A549 (cell line): Measurements from ENCODE around the gene TMEM107. TPM values are rescaled to one million over a fixed set of nuclear protein-coding genes. Genes with fewer than 3 reads are reported as not detected.

Experiments used
- ATAC-seq, 2 experiments: fragments of 200-7000 bp in 1 of 2; fragments of >200 bp in 1 of 2; cut with Nextera tagmentation in 1 of 2; cut with Tn5 transposase in 1 of 2; 3 replicates each; pipeline versions ENCODE4 v1.8.0 to v1.9.1; 2018 to 2020; ENCODE audit warnings: mild to moderate bottlenecking in 1 of 2, moderate library complexity in 1 of 2
- CTCF ChIA-PET: fragments of 300-600 bp; sonication (Branson Sonifier 250); formaldehyde crosslinking; extraction: SDS; loops from one replicate; lab custom pipeline; 2021; ENCODE audit warnings: antibody characterized with exemption, inconsistent platforms; lab: Yijun Ruan, JAX
- POLR2A ChIA-PET: fragments of 350-600 bp; formaldehyde crosslinking; extraction: SDS; loops from one replicate; lab custom pipeline; 2021; ENCODE audit warnings: antibody characterized with exemption, inconsistent platforms; lab: Yijun Ruan, JAX
- DNase-seq, 2 experiments: peaks; one replicate each; pipeline versions ENCODE4 v3.0.0 to v3.0.0-alpha.2; 2011 to 2016; ENCODE audit warnings: low read depth in 1 of 2, low spot score in 1 of 2
- FAIRE-seq: peaks from 2 replicates; lab custom pipeline; 2011; peaks lifted over from hg19 to GRCh38; lab: Jason Lieb, UNC
- H3K27ac ChIP-seq, 2 experiments: fragments of >200 bp; sonication (Bioruptor Twin); formaldehyde crosslinking; 3 replicates each; pipeline ENCODE4 v1.5.1; 2016 to 2017
- H3K4me1 ChIP-seq: fragments of >200 bp; sonication (Bioruptor Twin); formaldehyde crosslinking; 3 replicates; pipeline ENCODE4 v1.6.1; 2016
- H3K4me2 ChIP-seq: fragments of >200 bp; sonication (Bioruptor Twin); formaldehyde crosslinking; 3 replicates; pipeline ENCODE4 v1.6.1; 2016
- H3K4me3 ChIP-seq: fragments of >200 bp; sonication (Bioruptor Twin); formaldehyde crosslinking; 3 replicates; pipeline ENCODE4 v1.5.1; 2016
- H3K9me3 ChIP-seq: fragments of >200 bp; sonication (Bioruptor Twin); formaldehyde crosslinking; 3 replicates; pipeline ENCODE4 v1.6.1; 2016
- CEBPB ChIP-seq, 2 experiments: fragments of >200 bp in 1 of 2; sonication (Bioruptor Twin) in 1 of 2; formaldehyde crosslinking in 1 of 2; IDR thresholded peaks; 2 replicates each; pipeline ENCODE4 v1.6.1; 2012 to 2016
- CHD4 ChIP-seq: fragments of 200-600 bp; sonication (generic); IDR thresholded peaks from 2 replicates; pipeline ENCODE4 v1.6.1; 2016; ENCODE audit warnings: antibody characterized with exemption, mild to moderate bottlenecking, borderline replicate concordance
- EHF ChIP-seq: fragments of 250-450 bp; sonication (Bioruptor Pico); IDR thresholded peaks from 2 replicates; pipeline ENCODE4 v1.5.0; 2020; ENCODE audit warnings: mild to moderate bottlenecking
- FOXS1 ChIP-seq: fragments of 250-450 bp; sonication (Bioruptor Pico); IDR thresholded peaks from 2 replicates; pipeline ENCODE4 v1.5.0; 2020; ENCODE audit warnings: mild to moderate bottlenecking, moderate library complexity
- GATA3 ChIP-seq: IDR thresholded peaks from 2 replicates; pipeline ENCODE4 v1.6.1; 2012; ENCODE audit warnings: borderline replicate concordance
- HOXB13 ChIP-seq: fragments of 250-450 bp; sonication (Bioruptor Pico); IDR thresholded peaks from 2 replicates; pipeline ENCODE4 v1.5.0; 2020; ENCODE audit warnings: low read depth, mild to moderate bottlenecking, moderate library complexity
- HOXB5 ChIP-seq: fragments of 250-450 bp; sonication (Bioruptor Pico); IDR thresholded peaks from 2 replicates; pipeline ENCODE4 v1.5.0; 2020; ENCODE audit warnings: mild to moderate bottlenecking, moderate library complexity
- JUN ChIP-seq, 2 experiments: fragments of >200 bp; sonication (Bioruptor Twin); formaldehyde crosslinking; IDR thresholded peaks; 2 replicates in 1 of 2; 3 replicates in 1 of 2; pipeline ENCODE4 v1.6.1; 2016 to 2017
- NFE2L2 ChIP-seq: fragments of 150-350 bp; conservative IDR thresholded peaks from 2 replicates; pipeline ENCODE4 v1.6.1; 2014; ENCODE audit warnings: low read length
- NPAS2 ChIP-seq: fragments of 250-450 bp; sonication (Bioruptor Pico); IDR thresholded peaks from 2 replicates; pipeline ENCODE4 v1.8.0; 2022; ENCODE audit warnings: mild to moderate bottlenecking, moderate library complexity, borderline replicate concordance
- NR3C1 ChIP-seq: fragments of >200 bp; sonication (Bioruptor Twin); formaldehyde crosslinking; IDR thresholded peaks from 3 replicates; pipeline ENCODE4 v1.6.1; 2017
- PHF8 ChIP-seq: fragments of 200-600 bp; sonication (generic); IDR thresholded peaks from 2 replicates; pipeline ENCODE4 v1.6.1; 2016; ENCODE audit warnings: low read depth, mild to moderate bottlenecking, antibody characterized with exemption, moderate library complexity, borderline replicate concordance
- POLR2A ChIP-seq: IDR thresholded peaks from 2 replicates; pipeline ENCODE4 v1.6.1; 2012; ENCODE audit warnings: mild to moderate bottlenecking, low read length
- POLR2AphosphoS2 ChIP-seq: conservative IDR thresholded peaks from 2 replicates; pipeline ENCODE4 v1.6.1; 2012; ENCODE audit warnings: low read length, improper control_type of control experiment, inconsistent platforms
- RAD21 ChIP-seq, 2 experiments: fragments of >200 bp in 1 of 2; sonication (Bioruptor Twin) in 1 of 2; formaldehyde crosslinking in 1 of 2; IDR thresholded peaks in 1 of 2; conservative IDR thresholded peaks in 1 of 2; 2 replicates in 1 of 2; 3 replicates in 1 of 2; pipeline ENCODE4 v1.6.1; 2012 to 2018; ENCODE audit warnings: inconsistent platforms in 1 of 2
- RFX5 ChIP-seq: fragments of 450-650 bp; IDR thresholded peaks from 2 replicates; pipeline ENCODE4 v1.7.1; 2014; ENCODE audit warnings: antibody characterized with exemption, mild to moderate bottlenecking, moderate library complexity
- SREBF2 ChIP-seq: fragments of 450-650 bp; IDR thresholded peaks from 2 replicates; pipeline ENCODE4 v1.6.1; 2014; ENCODE audit warnings: mild to moderate bottlenecking, moderate library complexity
- ZSCAN20 ChIP-seq: fragments of 250-450 bp; sonication (Bioruptor Pico); IDR thresholded peaks from 2 replicates; pipeline ENCODE4 v1.8.0; 2022; ENCODE audit warnings: mild to moderate bottlenecking, moderate library complexity
- WGBS: methylation state at CpG from one replicate; pipeline ENCODE4 v1.1.6; 2017; ENCODE audit errors: missing lambda C conversion rate; 5-methylcytosine and 5-hydroxymethylcytosine counted together
- polyA plus RNA-seq, 4 experiments: library from polyadenylated mRNA; depleted of rRNA in 3 of 4; stranded (reverse); fragments of >200 nt; fragmentation: RNase III in 1 of 4; extraction: RNeasy Plus Mini Kit Qiagen cat#74134 plus additional on column Dnase treatment in 1 of 4; gene quantifications; 2 replicates in 3 of 4; 3 replicates in 1 of 4; pipeline ENCODE4 v1.2.3, GENCODE V29; 2011 to 2017
- TF ChIP-seq, protein P1 (sequence below): fragments of 450-650 bp; IDR thresholded peaks from 2 replicates; pipeline ENCODE4 v1.6.1; 2014; ENCODE audit warnings: antibody characterized with exemption
- TF ChIP-seq, protein P2 (sequence below): fragments of >200 bp; sonication (Bioruptor Twin); formaldehyde crosslinking; IDR thresholded peaks from 3 replicates; pipeline ENCODE4 v1.6.1; 2016
- TF ChIP-seq, protein P3 (sequence below): fragments of 200-600 bp; sonication (generic); IDR thresholded peaks from 2 replicates; pipeline ENCODE4 v1.6.1; 2016; ENCODE audit warnings: antibody characterized with exemption, mild to moderate bottlenecking, moderate library complexity
- TF ChIP-seq, protein P4 (sequence below): fragments of 150-350 bp; IDR thresholded peaks from 2 replicates; pipeline ENCODE4 v1.6.1; 2014; ENCODE audit warnings: low read depth, mild to moderate bottlenecking, low read length
- TF ChIP-seq, protein P5 (sequence below): IDR thresholded peaks from 2 replicates; pipeline ENCODE4 v1.6.1; 2012; ENCODE audit warnings: low read depth, borderline replicate concordance
- TF ChIP-seq, protein P6 (sequence below): IDR thresholded peaks from 2 replicates; pipeline ENCODE4 v1.6.1; 2012

Gene TMEM107
- polyA plus RNA-seq, 2 of the 4 experiments (the other 2 are of a cell fraction): 17.0 to 22.8 TPM

DNA sequence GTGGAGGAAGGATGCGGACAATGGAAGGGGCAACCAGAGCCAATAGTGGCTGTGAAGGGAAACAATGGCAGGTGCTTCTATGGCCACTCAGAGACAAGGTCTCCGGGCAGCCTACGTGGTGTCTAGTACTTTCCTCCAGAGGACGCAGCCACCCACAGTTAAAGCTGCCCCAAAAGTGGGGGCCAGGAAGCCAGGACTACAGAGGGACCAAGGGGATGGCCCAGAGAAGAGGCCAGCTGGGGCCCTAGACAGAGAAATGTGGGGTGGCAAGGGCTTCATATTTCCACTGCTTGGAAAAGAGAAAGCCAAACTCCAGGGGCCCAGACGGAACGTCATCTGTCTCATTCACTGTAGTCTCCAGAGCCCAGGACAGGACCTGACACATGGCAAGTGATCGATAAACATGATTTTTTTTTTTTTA is 23.1 kb downstream of the TMEM107 start:
- ATAC-seq (no peak), FAIRE-seq (no peak), DNase-seq (no peak)
- 80% methylated on average over 7 of the region's 7 CpGs for WGBS
- peaks cover 46% of the 10 kb centered on the region for H3K4me1 ChIP-seq
- no peaks in the 10 kb centered on the region for H3K9me3 ChIP-seq
- POLR2A ChIA-PET: interaction anchor here (0.9 to 1.6 kb wide), 2 partner anchors 33 to 70 kb away, joined by 3 to 5 read pairs; no protein-coding TSS in a partner anchor
- H3K27ac ChIP-seq: peak overlapping the region; percentile 89 to 93
- H3K4me3 ChIP-seq: no peak overlapping the region; the same call in 2 of the 3 replicates
- CTCF ChIA-PET: interaction anchor here (0.7 to 19.5 kb wide), 7 partner anchors 14 to 148 kb away, joined by 3 to 601 read pairs (median 4); no protein-coding TSS in a partner anchor
- TF ChIP-seq, protein P1, sequence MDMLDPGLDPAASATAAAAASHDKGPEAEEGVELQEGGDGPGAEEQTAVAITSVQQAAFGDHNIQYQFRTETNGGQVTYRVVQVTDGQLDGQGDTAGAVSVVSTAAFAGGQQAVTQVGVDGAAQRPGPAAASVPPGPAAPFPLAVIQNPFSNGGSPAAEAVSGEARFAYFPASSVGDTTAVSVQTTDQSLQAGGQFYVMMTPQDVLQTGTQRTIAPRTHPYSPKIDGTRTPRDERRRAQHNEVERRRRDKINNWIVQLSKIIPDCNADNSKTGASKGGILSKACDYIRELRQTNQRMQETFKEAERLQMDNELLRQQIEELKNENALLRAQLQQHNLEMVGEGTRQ: no peak
- TF ChIP-seq GATA3 (no peak), NR3C1 (no peak), POLR2AphosphoS2 (no peak), RAD21 (conservative IDR thresholded peaks at IDR 0.05 in 1 of 2, IDR thresholded peaks at IDR 0.05 in 1 of 2) (no peak), CHD4 (no peak)
- TF ChIP-seq, protein P2, sequence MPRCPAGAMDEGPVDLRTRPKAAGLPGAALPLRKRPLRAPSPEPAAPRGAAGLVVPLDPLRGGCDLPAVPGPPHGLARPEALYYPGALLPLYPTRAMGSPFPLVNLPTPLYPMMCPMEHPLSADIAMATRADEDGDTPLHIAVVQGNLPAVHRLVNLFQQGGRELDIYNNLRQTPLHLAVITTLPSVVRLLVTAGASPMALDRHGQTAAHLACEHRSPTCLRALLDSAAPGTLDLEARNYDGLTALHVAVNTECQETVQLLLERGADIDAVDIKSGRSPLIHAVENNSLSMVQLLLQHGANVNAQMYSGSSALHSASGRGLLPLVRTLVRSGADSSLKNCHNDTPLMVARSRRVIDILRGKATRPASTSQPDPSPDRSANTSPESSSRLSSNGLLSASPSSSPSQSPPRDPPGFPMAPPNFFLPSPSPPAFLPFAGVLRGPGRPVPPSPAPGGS: no peak
- H3K4me2 ChIP-seq: peak overlapping the region; percentile 78

DNA sequence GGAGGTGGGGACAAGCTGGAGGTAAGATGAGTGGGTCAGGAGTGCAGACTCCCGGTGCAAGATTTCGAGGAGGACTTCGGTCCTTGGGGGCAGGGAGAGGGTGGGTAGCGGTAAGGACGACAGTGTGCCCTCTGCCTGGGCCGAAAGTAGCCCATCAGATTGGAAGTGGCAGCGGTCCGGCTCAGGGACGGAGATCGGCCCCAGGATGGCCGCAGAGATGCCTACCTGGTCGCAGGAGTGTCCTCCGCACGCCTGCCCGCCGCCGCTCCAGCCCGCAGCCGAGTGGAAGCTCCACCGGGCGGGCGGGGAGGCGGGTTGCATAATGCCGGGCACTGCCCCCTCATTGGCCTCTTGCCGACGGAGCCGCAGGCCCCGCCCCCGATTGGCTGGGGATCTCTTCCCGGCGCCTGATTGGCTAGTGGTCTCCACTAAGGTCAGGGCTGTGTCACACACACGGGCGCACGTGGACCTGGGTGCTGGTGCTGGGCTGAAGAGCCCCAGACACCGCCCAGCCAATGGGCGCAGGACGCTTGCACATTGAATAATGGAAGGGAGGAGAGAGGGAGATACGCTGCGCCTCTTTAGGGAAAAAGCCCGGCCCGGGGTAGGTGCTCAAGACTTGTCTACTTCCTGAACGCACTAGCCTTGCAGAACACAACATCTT is 23.9 kb downstream of the TMEM107 start, which contains the start of gene PER1:
Gene PER1, minus strand, starts transcription at position 293 of the 664 bp plus-strand sequence. CDS start 1,698 bp downstream, outside the sequence.
- CTCF ChIA-PET: interaction anchor here (5.3 to 26.5 kb wide), 3 partner anchors 1 to 32 kb away, joined by 27 to 601 read pairs (median 601); partner anchors contain the start of genes PER1 and VAMP2
- WGBS: 12% methylated on average over 34 of the region's 42 CpGs
- peaks cover 46% of the 10 kb centered on the region for H3K4me1 ChIP-seq
- TF ChIP-seq EHF (peak; percentile 60; the same call in 1 of the 2 replicates), PHF8 (peak; percentile 39; the same call in 1 of the 2 replicates), POLR2A (peak; percentile 37; the same call in 1 of the 2 replicates), RFX5 (peak; percentile 80), NPAS2 (CRISPR knock-in tag) (peak; percentile 93), SREBF2 (no peak), ZSCAN20 (CRISPR knock-in tag) (no peak), HOXB13 (CRISPR knock-in tag) (peak; percentile 92), JUN (IDR thresholded peaks at IDR 0.05) (peak in 1 of 2 experiments; percentile 61; a peak in 1 of 5 replicates), FOXS1 (CRISPR knock-in tag) (no peak), CEBPB (IDR thresholded peaks at IDR 0.05) (peak; percentile 94 to 96), NFE2L2 (no peak), HOXB5 (CRISPR knock-in tag) (peak; percentile 46; the same call in 1 of the 2 replicates)
- TF ChIP-seq, protein P3, sequence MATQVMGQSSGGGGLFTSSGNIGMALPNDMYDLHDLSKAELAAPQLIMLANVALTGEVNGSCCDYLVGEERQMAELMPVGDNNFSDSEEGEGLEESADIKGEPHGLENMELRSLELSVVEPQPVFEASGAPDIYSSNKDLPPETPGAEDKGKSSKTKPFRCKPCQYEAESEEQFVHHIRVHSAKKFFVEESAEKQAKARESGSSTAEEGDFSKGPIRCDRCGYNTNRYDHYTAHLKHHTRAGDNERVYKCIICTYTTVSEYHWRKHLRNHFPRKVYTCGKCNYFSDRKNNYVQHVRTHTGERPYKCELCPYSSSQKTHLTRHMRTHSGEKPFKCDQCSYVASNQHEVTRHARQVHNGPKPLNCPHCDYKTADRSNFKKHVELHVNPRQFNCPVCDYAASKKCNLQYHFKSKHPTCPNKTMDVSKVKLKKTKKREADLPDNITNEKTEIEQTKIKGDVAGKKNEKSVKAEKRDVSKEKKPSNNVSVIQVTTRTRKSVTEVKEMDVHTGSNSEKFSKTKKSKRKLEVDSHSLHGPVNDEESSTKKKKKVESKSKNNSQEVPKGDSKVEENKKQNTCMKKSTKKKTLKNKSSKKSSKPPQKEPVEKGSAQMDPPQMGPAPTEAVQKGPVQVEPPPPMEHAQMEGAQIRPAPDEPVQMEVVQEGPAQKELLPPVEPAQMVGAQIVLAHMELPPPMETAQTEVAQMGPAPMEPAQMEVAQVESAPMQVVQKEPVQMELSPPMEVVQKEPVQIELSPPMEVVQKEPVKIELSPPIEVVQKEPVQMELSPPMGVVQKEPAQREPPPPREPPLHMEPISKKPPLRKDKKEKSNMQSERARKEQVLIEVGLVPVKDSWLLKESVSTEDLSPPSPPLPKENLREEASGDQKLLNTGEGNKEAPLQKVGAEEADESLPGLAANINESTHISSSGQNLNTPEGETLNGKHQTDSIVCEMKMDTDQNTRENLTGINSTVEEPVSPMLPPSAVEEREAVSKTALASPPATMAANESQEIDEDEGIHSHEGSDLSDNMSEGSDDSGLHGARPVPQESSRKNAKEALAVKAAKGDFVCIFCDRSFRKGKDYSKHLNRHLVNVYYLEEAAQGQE: peak; percentile 31; the same call in 1 of the 2 replicates
- TF ChIP-seq, protein P1: peak; percentile 72
- TF ChIP-seq, protein P4, sequence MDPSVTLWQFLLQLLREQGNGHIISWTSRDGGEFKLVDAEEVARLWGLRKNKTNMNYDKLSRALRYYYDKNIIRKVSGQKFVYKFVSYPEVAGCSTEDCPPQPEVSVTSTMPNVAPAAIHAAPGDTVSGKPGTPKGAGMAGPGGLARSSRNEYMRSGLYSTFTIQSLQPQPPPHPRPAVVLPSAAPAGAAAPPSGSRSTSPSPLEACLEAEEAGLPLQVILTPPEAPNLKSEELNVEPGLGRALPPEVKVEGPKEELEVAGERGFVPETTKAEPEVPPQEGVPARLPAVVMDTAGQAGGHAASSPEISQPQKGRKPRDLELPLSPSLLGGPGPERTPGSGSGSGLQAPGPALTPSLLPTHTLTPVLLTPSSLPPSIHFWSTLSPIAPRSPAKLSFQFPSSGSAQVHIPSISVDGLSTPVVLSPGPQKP: no peak
- TF ChIP-seq, protein P2: 0 out of 3 replicates have a peak, but pooled peaks have one; percentile 25
- TF ChIP-seq, protein P5, sequence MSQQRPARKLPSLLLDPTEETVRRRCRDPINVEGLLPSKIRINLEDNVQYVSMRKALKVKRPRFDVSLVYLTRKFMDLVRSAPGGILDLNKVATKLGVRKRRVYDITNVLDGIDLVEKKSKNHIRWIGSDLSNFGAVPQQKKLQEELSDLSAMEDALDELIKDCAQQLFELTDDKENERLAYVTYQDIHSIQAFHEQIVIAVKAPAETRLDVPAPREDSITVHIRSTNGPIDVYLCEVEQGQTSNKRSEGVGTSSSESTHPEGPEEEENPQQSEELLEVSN: peak; percentile 84
- TF ChIP-seq, protein P6, sequence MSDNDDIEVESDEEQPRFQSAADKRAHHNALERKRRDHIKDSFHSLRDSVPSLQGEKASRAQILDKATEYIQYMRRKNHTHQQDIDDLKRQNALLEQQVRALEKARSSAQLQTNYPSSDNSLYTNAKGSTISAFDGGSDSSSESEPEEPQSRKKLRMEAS: peak; percentile 99

More for the DNA sequence above, 23.9 kb downstream of the TMEM107 start, which contains the start of gene PER1:
- Histone ChIP-seq H3K9me3 (no peaks in the 10 kb centered on the region), H3K4me2 (peak within 1 kb of the TSS; percentile 78), H3K4me3 (peak within 1 kb of the TSS; percentile 49), H3K27ac (peak within 1 kb of the TSS; percentile 89 to 93)
- FAIRE-seq: peak; percentile 81
- peak; percentile 37 to 66 for ATAC-seq
- POLR2A ChIA-PET: interaction anchor here (0.6 to 1.3 kb wide), 6 partner anchors 12 to 95 kb away, joined by 3 to 12 read pairs (median 5); partner anchors contain the start of gene CTC1
- peak; percentile 96 to 98 for DNase-seq
